GM21825 (cell line): ENCODE data around the gene OR2V2.
"Not testable (repeated sequence)": the region's sequence is repeated elsewhere in the genome, so short reads cannot be mapped to it uniquely, and the experiment has no call there.

Experiments
- ATAC-seq: cut with Tn5 transposase; IDR thresholded peaks from one replicate; pipeline ENCODE4 v1.9.1; 2021; ENCODE audit warnings: mild to moderate bottlenecking, moderate library complexity; ENCODE audit not compliant: unreplicated experiment

Gene OR2V2, protein sequence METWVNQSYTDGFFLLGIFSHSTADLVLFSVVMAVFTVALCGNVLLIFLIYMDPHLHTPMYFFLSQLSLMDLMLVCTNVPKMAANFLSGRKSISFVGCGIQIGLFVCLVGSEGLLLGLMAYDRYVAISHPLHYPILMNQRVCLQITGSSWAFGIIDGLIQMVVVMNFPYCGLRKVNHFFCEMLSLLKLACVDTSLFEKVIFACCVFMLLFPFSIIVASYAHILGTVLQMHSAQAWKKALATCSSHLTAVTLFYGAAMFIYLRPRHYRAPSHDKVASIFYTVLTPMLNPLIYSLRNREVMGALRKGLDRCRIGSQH

DNA sequence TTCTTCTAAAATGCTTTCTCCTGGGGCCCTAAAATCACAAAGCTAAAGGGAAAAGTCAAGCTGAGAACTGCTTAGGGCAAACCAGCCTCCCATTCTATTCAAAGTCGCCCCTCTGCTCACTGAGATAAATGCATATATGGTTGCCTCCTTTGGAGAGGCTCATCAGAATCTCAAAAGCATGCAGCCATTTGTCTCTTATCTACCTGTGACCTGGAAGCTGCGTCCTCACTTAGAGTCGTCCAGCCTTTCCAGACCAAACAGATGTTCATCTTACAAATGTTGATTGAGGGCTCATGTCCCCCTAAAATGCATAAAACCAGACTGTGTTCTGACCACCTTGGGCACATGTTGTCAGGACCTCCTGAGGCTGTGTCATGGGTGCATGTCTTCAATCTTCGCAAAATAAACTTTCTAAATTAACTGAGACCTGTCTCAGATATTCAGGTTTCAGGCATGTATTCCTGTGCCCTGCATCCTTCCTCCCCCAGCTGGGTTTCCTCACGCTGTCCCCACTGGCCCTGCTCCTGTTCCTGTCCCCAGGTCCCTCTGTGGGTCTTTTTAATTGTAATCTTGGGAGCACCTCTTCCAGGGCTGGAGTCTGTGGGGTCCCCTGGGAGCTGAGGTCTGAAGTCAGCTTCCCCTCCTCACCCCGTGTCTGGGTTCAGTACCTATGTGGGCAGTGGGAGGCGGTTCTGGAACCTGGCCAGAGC is at the start of gene OR2V2:
TSS of gene OR2V2 (plus strand) at position 660 of the 710 bp plus-strand sequence. CDS start 7,357 bp downstream, outside the sequence.
- not testable (repeated sequence) for ATAC-seq

GRCh38 chr5:181097759-181098491 is 49.5 kb upstream of the OR2V2 start:
- ATAC-seq, result not testable (repeated sequence)

DNA sequence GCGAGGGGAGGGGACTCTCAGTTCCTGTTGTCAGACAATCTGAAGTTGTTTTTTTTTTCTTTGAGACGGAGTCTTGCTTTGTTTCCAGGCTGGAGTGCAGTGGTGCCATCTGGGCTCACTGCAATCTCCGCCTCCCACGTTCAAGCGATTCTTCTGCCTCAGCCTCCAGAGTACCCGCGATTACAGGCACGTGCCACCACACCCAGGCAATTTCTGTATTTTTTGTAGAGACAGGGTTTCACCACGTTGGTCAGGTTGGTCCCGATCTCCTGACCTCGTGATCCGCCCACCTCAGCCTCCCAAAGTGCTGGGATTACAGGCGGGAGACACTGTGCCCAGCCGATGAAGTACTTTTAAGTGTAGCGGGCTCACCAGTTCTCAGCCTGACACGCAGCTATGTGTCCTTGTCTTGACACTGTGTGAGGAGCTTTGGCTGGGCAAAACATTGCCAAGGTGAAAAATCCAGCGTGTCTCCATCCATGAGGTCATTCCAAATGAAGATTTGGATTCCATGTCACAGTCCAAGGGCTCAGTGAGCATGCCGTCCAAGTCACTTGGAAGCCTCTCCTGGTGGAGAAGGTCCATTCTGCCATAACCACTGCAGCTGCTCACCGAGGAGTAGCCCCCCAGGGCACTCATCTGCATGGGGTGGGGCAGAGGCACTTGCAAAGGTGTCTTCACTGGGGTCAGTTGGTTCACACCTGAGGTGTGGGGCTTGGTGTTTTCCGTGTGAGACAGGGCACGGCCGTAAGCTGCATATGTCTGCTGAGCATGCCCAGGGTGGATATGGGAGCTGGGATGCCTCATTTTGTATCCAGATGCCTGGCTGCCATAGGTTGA is 48.4 kb upstream of the OR2V2 start:
- no peak for ATAC-seq

DNA sequence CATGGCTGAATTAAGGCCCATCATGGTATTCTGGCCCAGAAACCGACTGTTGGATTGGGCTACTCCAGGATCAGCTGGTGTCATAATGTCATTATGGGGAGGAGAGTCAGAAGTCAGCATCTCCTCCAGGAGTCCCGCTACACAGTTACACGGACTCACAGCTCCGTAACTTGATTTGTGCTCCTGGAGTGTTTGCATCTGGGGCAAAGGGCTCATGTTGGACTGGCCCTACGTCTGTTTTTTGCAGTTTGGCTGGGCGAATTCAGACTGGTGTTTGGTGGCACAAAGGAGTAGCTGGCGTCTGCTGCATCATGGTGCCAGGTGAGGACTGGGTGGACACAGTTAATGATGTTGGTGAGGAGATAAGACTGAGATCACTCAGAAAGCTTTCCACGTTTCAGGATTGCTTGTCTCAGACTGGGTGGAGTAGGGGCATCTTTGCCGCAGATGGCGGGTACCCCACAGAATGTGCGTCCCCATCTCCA is 47.7 kb upstream of the OR2V2 start:
- no peak for ATAC-seq

GRCh38 chr5:181100121-181100875 is 47.1 kb upstream of the OR2V2 start:
- ATAC-seq, result no peak

DNA sequence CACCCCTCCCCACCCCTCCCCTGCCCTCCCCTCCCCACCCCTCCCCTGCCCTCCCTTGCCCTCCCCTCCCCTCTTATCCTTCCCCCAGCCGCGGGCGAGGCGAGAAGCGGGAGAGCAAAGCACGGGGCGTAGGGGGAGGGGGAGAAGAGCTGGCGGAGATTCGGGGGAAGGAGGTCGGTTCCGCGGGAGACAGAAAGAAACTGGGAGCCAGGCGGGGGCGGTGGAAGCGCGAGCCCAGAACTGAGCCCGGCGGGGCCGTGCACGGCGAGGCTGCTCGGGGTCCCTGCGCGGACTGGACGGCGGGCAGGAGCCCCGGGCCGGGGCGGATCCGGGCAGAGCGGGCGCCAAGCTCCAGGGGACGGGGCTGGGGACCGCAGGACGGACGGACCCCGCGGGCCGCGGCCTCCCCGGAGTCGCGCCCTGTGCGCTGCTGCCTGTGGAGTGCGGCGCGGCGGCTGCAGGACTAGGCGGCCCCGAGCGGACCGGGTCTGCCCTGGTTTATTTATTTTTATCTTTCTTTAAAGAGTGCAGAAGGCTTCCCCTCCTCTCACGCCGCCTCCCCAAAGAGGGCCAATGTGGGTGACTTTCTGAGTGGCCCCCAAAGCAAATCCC is 46.2 kb upstream of the OR2V2 start:
- not testable (repeated sequence) for ATAC-seq

DNA sequence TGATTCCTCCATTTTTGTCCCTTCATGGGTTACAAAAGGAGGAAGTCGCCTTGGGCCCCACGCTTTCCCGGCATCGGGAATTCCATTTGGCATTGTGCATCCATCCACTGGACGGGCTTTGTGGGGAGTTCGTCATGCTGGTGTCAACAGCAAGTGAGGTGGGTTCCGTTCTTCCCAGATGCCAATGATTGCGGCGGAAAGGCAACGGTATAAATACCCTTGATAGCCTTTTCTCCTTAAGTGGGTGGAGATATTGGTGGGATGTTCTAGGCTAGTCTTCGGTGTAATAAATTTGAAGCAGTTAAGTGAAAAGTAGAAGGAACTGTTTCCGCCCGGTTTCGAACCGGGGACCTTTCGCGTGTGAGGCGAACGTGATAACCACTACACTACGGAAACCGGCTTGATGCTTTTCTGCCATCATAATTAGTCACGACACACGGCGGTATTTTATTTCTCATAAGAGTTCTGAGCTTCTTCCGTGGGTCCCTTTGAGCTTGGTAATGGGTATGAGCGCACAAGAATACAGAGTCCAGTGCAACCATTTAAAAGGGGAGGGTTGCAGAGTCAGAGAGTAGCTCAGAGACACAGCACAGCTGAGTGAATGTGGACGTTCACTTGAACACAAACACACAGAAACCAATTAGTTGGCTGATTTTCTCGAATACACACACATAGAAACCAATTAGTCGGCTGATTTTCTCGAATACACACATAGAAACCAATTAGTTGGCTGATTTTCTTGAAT is 45.3 kb upstream of the OR2V2 start:
- not testable (repeated sequence) for ATAC-seq

DNA sequence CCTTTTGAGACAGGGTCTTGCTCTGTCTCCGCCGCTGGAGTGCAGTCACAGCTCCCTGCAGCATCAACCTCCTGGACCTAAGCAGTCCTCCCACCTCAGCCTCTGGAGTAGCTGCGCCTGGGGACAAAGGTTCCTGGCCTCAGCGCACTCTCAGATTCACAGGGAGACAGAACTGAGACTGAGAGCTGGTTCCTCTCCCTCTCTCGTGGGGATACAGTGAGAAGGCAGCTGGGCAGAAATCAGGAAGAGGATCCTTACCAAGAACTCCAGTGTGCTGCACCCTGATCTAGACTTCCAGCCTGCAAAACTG is 43.2 kb upstream of the OR2V2 start:
- not testable (repeated sequence) for ATAC-seq

GRCh38 chr5:181104606-181105390 is 42.6 kb upstream of the OR2V2 start:
- ATAC-seq, result not testable (repeated sequence)

GRCh38 chr5:181105391-181106025 is 41.9 kb upstream of the OR2V2 start:
- ATAC-seq, result no peak

GRCh38 chr5:181107699-181108098 is 39.7 kb upstream of the OR2V2 start:
- no peak for ATAC-seq

GRCh38 chr5:181108578-181109165 is 38.7 kb upstream of the OR2V2 start:
- ATAC-seq, result no peak

DNA sequence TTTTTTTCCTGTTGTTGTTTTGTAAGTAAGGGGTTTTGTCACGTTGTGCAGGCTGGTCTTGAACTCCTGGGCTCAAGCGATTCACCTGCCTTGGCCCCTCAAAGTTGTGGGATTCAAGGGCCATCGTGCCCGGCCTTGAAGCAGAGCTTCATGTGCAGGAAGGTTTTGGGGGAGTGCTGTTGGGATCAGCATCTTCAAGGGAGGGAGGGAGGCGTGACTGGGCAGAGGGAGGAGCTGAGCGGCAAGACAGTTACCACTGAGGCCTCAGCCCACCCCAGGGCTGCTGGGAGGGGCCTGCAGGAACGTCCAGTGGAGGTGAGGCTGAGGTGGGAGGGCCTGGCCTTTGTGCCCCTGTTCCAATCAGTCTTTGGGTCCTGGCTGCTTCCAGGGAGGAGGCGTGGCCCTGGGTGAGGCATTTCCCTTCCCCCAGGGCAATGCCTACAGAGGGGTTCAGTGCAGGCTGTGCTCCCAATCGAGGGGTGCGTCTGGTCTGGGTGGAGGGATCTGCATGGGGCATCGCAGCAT is 37.8 kb upstream of the OR2V2 start:
- ATAC-seq, result no peak

DNA sequence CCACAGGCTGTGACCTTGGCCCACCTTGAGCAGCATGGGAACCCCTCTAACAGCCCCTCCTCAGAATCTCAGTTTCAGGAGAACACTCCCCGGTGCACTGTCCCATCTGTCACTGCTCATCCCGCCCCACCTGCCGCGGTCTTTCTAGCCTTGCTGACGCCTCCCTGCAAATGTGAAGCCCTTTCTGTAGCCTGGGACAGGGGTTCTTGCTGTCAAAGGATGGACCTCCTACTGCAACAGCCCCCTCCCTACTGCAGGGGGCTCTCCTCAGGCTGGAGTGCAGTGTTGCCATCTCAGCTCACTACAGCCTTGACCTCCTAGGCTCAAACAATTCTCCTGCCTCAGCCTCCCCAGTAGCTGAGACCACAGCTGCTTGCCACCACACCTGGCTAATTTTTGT is 36.4 kb upstream of the OR2V2 start:
- ATAC-seq, result no peak

- ATAC-seq, result no peak
Measured at GRCh38 chr5:181112476-181112875, 34.9 kb upstream of the OR2V2 start.

DNA sequence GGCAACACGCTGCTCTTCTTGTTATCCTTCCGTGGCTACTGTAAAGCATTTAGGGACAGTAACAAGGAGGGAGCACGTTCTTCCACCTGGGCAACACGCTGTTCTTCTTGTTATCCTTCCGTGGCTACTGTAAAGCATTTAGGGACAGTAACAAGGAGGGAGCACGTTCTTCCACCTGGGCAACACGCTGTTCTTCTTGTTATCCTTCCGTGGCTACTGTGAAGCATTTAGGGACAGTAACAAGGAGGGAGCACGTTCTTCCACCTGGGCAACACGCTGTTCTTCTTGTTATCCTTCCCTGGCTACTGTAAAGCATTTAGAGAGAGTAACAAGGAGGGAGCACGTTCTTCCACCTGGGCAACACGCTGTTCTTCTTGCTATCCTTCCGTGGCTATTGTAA is 33.8 kb upstream of the OR2V2 start:
- not testable (repeated sequence) for ATAC-seq

- ATAC-seq, result no peak
Measured at GRCh38 chr5:181114284-181114843, 33.0 kb upstream of the OR2V2 start.
